ENCODE data around the gene KLF7.

The KLF7 gene

GRCh38 chr2:207165121-207166038 lies at the start of gene KLF7:
Gene KLF7, minus strand, starts transcription at chr2:207165948. Its CDS starts 380 bp downstream, at chr2:207165568.
- H3K36me3 ChIP-seq (ENCODE audit: control insufficient read depth in 1 of 2, insufficient read depth in 2 of 2, low read length in 2 of 2), result no peaks in the 10 kb centered on the region
- H3K9me3 ChIP-seq (ENCODE audit: control insufficient read depth in 1 of 2, low read length in 2 of 2), result no peaks in the 10 kb centered on the region
- peak within 1 kb of the TSS; percentile 81 to 93 for H3K4me3 ChIP-seq (ENCODE audit: low read depth in 1 of 2, low read length in 2 of 2)
- peaks cover 16 to 20% of the 10 kb centered on the region in 2 donors for H3K4me1 ChIP-seq (ENCODE audit: control insufficient read depth in 1 of 2, insufficient read depth in 2 of 2, low read length in 2 of 2)
- peaks cover 0 to 6% of the 10 kb centered on the region in 2 donors for H3K27me3 ChIP-seq (ENCODE audit: control insufficient read depth in 1 of 2, insufficient read depth in 2 of 2, low read length in 2 of 2)
- peak within 1 kb of the TSS; percentile 99 for H3K27ac ChIP-seq (ENCODE audit: low read depth, low read length)
- peak within 1 kb of the TSS; percentile 83 to 94 for H3K9ac ChIP-seq (ENCODE audit: low read depth in 1 of 2, low read length in 2 of 2)

GRCh38 chr2:207215308-207215707 lies 49.6 kb upstream of the KLF7 start:
- H3K9me3 ChIP-seq (ENCODE audit: control insufficient read depth in 1 of 2, low read length in 2 of 2), result no peaks in the 10 kb centered on the region
- H3K36me3 ChIP-seq (ENCODE audit: control insufficient read depth in 1 of 2, insufficient read depth in 2 of 2, low read length in 2 of 2), result no peaks in the 10 kb centered on the region
- H3K4me3 ChIP-seq (ENCODE audit: low read depth in 1 of 2, low read length in 2 of 2), result no peak overlapping the region
- H3K27me3 ChIP-seq (ENCODE audit: control insufficient read depth in 1 of 2, insufficient read depth in 2 of 2, low read length in 2 of 2), result no peaks in the 10 kb centered on the region
- H3K9ac ChIP-seq (ENCODE audit: low read depth in 1 of 2, low read length in 2 of 2), result no peak overlapping the region
- no peak overlapping the region for H3K27ac ChIP-seq (ENCODE audit: low read depth, low read length)
- H3K4me1 ChIP-seq (ENCODE audit: control insufficient read depth in 1 of 2, insufficient read depth in 2 of 2, low read length in 2 of 2), result no peaks in the 10 kb centered on the region

DNA sequence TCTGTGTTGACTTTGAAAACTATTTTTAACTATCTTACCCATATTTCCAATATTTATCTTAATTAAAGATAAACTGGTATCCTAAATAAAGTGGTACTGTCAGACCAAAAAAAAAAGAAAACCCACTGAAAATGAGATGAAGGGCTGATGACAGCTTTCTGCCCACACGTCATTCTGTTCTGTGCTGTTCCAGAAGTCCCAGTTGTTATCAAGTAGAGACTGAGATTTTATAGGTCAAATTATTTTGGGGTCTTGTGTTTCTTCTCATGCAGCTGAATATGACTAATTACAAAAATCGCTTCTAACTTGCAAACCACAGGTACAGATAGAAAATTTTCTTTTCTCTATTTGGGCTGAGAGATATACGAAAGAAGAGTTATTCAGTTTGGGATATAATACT lies 48.7 kb upstream of the KLF7 start:
- Histone ChIP-seq H3K9me3 (ENCODE audit: control insufficient read depth in 1 of 2, low read length in 2 of 2) (no peaks in the 10 kb centered on the region), H3K4me1 (ENCODE audit: control insufficient read depth in 1 of 2, insufficient read depth in 2 of 2, low read length in 2 of 2) (no peaks in the 10 kb centered on the region), H3K9ac (ENCODE audit: low read depth in 1 of 2, low read length in 2 of 2) (no peak overlapping the region), H3K4me3 (ENCODE audit: low read depth in 1 of 2, low read length in 2 of 2) (no peak overlapping the region), H3K36me3 (ENCODE audit: control insufficient read depth in 1 of 2, insufficient read depth in 2 of 2, low read length in 2 of 2) (no peaks in the 10 kb centered on the region), H3K27me3 (ENCODE audit: control insufficient read depth in 1 of 2, insufficient read depth in 2 of 2, low read length in 2 of 2) (no peaks in the 10 kb centered on the region), H3K27ac (ENCODE audit: low read depth, low read length) (no peak overlapping the region)

DNA sequence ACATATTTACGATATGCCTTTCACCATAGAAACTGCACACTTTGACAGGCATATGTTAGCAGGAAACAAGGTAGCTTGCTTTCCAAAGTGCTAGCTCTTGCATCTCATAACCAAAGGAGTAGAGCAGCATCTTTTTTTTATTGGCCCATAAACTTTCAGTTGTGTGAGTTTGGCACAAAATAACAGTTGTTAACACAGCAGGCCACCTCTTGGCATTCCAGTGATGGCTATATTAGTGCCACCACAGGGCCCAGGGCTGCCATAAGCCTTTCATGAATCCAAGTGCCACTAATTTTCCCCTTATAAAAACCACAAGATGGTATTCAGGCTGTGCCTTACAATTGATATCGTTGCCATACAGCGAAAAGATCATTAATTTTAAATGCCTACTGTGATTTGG lies 40.3 kb upstream of the KLF7 start:
- H3K27ac ChIP-seq (ENCODE audit: low read depth, low read length), result no peak overlapping the region
- H3K9me3 ChIP-seq (ENCODE audit: control insufficient read depth in 1 of 2, low read length in 2 of 2), result no peaks in the 10 kb centered on the region
- H3K27me3 ChIP-seq (ENCODE audit: control insufficient read depth in 1 of 2, insufficient read depth in 2 of 2, low read length in 2 of 2), result no peaks in the 10 kb centered on the region
- no peak overlapping the region for H3K9ac ChIP-seq (ENCODE audit: low read depth in 1 of 2, low read length in 2 of 2)
- H3K4me3 ChIP-seq (ENCODE audit: low read depth in 1 of 2, low read length in 2 of 2), result no peak overlapping the region
- no peaks in the 10 kb centered on the region for H3K4me1 ChIP-seq (ENCODE audit: control insufficient read depth in 1 of 2, insufficient read depth in 2 of 2, low read length in 2 of 2)
- H3K36me3 ChIP-seq (ENCODE audit: control insufficient read depth in 1 of 2, insufficient read depth in 2 of 2, low read length in 2 of 2), result no peaks in the 10 kb centered on the region

DNA sequence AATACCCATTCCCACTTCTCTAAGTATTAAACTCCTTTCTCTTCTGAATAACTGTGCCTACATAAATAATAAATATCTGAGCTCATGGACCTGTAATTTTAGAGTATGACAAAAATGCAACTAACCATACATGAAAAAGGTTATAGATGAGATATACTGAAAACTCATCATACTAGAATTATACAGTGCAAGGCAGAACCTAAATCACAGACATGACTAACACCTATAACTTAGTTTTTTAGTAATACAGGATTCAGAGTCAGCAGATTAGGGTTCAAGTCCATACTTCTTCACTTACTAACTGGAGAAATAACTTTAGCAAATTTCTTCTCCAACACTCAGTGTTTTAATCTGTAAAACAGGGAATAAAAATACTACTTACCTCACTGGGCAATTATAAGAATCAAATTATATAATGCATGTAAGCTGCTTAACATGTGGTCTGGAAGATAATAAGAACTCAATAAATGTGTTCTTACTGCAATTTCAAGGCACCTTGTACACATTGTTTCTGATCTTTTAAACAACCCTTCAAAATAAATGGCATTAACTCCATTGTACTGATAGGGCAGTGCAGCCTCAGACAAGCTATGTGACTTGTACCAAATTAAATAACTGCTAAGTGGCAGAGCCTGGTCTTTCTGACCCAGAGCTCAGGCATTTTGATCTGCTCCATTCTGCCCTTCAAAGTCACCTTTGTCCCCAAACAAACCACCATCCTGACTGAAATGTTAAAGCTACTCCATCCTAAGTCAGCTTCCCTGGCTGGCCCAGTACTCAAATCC lies 39.6 kb upstream of the KLF7 start:
- Histone ChIP-seq H3K4me1 (ENCODE audit: control insufficient read depth in 1 of 2, insufficient read depth in 2 of 2, low read length in 2 of 2) (no peaks in the 10 kb centered on the region), H3K27me3 (ENCODE audit: control insufficient read depth in 1 of 2, insufficient read depth in 2 of 2, low read length in 2 of 2) (no peaks in the 10 kb centered on the region), H3K36me3 (ENCODE audit: control insufficient read depth in 1 of 2, insufficient read depth in 2 of 2, low read length in 2 of 2) (no peaks in the 10 kb centered on the region), H3K9me3 (ENCODE audit: control insufficient read depth in 1 of 2, low read length in 2 of 2) (no peaks in the 10 kb centered on the region), H3K4me3 (ENCODE audit: low read depth in 1 of 2, low read length in 2 of 2) (no peak overlapping the region), H3K9ac (ENCODE audit: low read depth in 1 of 2, low read length in 2 of 2) (no peak overlapping the region), H3K27ac (ENCODE audit: low read depth, low read length) (no peak overlapping the region)

- H3K4me3 ChIP-seq (ENCODE audit: low read depth in 1 of 2, low read length in 2 of 2), result no peak overlapping the region
- no peaks in the 10 kb centered on the region for H3K27me3 ChIP-seq (ENCODE audit: control insufficient read depth in 1 of 2, insufficient read depth in 2 of 2, low read length in 2 of 2)
- no peaks in the 10 kb centered on the region for H3K36me3 ChIP-seq (ENCODE audit: control insufficient read depth in 1 of 2, insufficient read depth in 2 of 2, low read length in 2 of 2)
- no peak overlapping the region for H3K27ac ChIP-seq (ENCODE audit: low read depth, low read length)
- no peaks in the 10 kb centered on the region for H3K9me3 ChIP-seq (ENCODE audit: control insufficient read depth in 1 of 2, low read length in 2 of 2)
- H3K4me1 ChIP-seq (ENCODE audit: control insufficient read depth in 1 of 2, insufficient read depth in 2 of 2, low read length in 2 of 2), result no peaks in the 10 kb centered on the region
- no peak overlapping the region for H3K9ac ChIP-seq (ENCODE audit: low read depth in 1 of 2, low read length in 2 of 2)
Measured at GRCh38 chr2:207203056-207203455, 37.3 kb upstream of the KLF7 start.

- Histone ChIP-seq H3K9me3 (ENCODE audit: control insufficient read depth in 1 of 2, low read length in 2 of 2) (no peaks in the 10 kb centered on the region), H3K4me1 (ENCODE audit: control insufficient read depth in 1 of 2, insufficient read depth in 2 of 2, low read length in 2 of 2) (no peaks in the 10 kb centered on the region), H3K9ac (ENCODE audit: low read depth in 1 of 2, low read length in 2 of 2) (no peak overlapping the region), H3K27me3 (ENCODE audit: control insufficient read depth in 1 of 2, insufficient read depth in 2 of 2, low read length in 2 of 2) (no peaks in the 10 kb centered on the region), H3K4me3 (ENCODE audit: low read depth in 1 of 2, low read length in 2 of 2) (no peak overlapping the region), H3K27ac (ENCODE audit: low read depth, low read length) (no peak overlapping the region), H3K36me3 (ENCODE audit: control insufficient read depth in 1 of 2, insufficient read depth in 2 of 2, low read length in 2 of 2) (no peaks in the 10 kb centered on the region)
Measured at GRCh38 chr2:207202645-207203044, 36.9 kb upstream of the KLF7 start.

GRCh38 chr2:207201416-207201815 lies 35.7 kb upstream of the KLF7 start:
- Histone ChIP-seq H3K27ac (ENCODE audit: low read depth, low read length) (no peak overlapping the region), H3K27me3 (ENCODE audit: control insufficient read depth in 1 of 2, insufficient read depth in 2 of 2, low read length in 2 of 2) (no peaks in the 10 kb centered on the region), H3K9ac (ENCODE audit: low read depth in 1 of 2, low read length in 2 of 2) (no peak overlapping the region), H3K36me3 (ENCODE audit: control insufficient read depth in 1 of 2, insufficient read depth in 2 of 2, low read length in 2 of 2) (no peaks in the 10 kb centered on the region), H3K4me1 (ENCODE audit: control insufficient read depth in 1 of 2, insufficient read depth in 2 of 2, low read length in 2 of 2) (no peaks in the 10 kb centered on the region), H3K4me3 (ENCODE audit: low read depth in 1 of 2, low read length in 2 of 2) (no peak overlapping the region), H3K9me3 (ENCODE audit: control insufficient read depth in 1 of 2, low read length in 2 of 2) (no peaks in the 10 kb centered on the region)

GRCh38 chr2:207200136-207200535 lies 34.4 kb upstream of the KLF7 start:
- Histone ChIP-seq H3K4me1 (ENCODE audit: control insufficient read depth in 1 of 2, insufficient read depth in 2 of 2, low read length in 2 of 2) (no peaks in the 10 kb centered on the region), H3K27ac (ENCODE audit: low read depth, low read length) (no peak overlapping the region), H3K4me3 (ENCODE audit: low read depth in 1 of 2, low read length in 2 of 2) (no peak overlapping the region), H3K9ac (ENCODE audit: low read depth in 1 of 2, low read length in 2 of 2) (no peak overlapping the region), H3K9me3 (ENCODE audit: control insufficient read depth in 1 of 2, low read length in 2 of 2) (no peaks in the 10 kb centered on the region), H3K36me3 (ENCODE audit: control insufficient read depth in 1 of 2, insufficient read depth in 2 of 2, low read length in 2 of 2) (no peaks in the 10 kb centered on the region), H3K27me3 (ENCODE audit: control insufficient read depth in 1 of 2, insufficient read depth in 2 of 2, low read length in 2 of 2) (no peaks in the 10 kb centered on the region)

- no peak overlapping the region for H3K9ac ChIP-seq (ENCODE audit: low read depth in 1 of 2, low read length in 2 of 2)
- no peaks in the 10 kb centered on the region for H3K4me1 ChIP-seq (ENCODE audit: control insufficient read depth in 1 of 2, insufficient read depth in 2 of 2, low read length in 2 of 2)
- H3K36me3 ChIP-seq (ENCODE audit: control insufficient read depth in 1 of 2, insufficient read depth in 2 of 2, low read length in 2 of 2), result no peaks in the 10 kb centered on the region
- H3K27me3 ChIP-seq (ENCODE audit: control insufficient read depth in 1 of 2, insufficient read depth in 2 of 2, low read length in 2 of 2), result no peaks in the 10 kb centered on the region
- no peaks in the 10 kb centered on the region for H3K9me3 ChIP-seq (ENCODE audit: control insufficient read depth in 1 of 2, low read length in 2 of 2)
- H3K4me3 ChIP-seq (ENCODE audit: low read depth in 1 of 2, low read length in 2 of 2), result no peak overlapping the region
- H3K27ac ChIP-seq (ENCODE audit: low read depth, low read length), result no peak overlapping the region
Measured at GRCh38 chr2:207194028-207194427, 28.3 kb upstream of the KLF7 start.
